ENCODE data around the gene SERPINC1. TPM values are rescaled to one million over a fixed set of nuclear protein-coding genes. Genes with fewer than 3 reads are reported as not detected.
"Not testable (repeated sequence)": the region's sequence is repeated elsewhere in the genome, so short reads cannot be mapped to it uniquely, and the experiment has no call there.

Gene SERPINC1
- total and polyA plus RNA-seq, 10 of the 15 experiments (the other 5 are each of a cell fraction or from before 2014, with no cell fraction given) = 0.11 to 0.44 TPM; not detected in 8

GRCh38 chr1:173862146-173862768, 54.9 kb downstream of the SERPINC1 start:
- ChIA-PET POLR2A (interaction anchor here (0.7 kb wide), 2 partner anchors 12 to 17 kb away, joined by 3 read pairs; no protein-coding TSS in a partner anchor), SMC1A (ENCODE audit: uncharacterized antibody, unreplicated experiment) (interaction anchor here (1.7 to 2.2 kb wide), 2 partner anchors 32 to 1036 kb away, joined by 5 read pairs; no protein-coding TSS in a partner anchor), CTCF (interaction anchor here (2.0 to 3.9 kb wide), 2 partner anchors 37 to 432 kb away, joined by 4 to 15 read pairs; no protein-coding TSS in a partner anchor), RAD21 (ENCODE audit: unreplicated experiment) (interaction anchor here (1.2 kb wide), 1 partner anchor 355 kb away, joined by 3 read pairs; no protein-coding TSS in a partner anchor)
- in situ Hi-C loops (cut with MboI); H4K20me1 ChIP-seq (ENCODE audit: control insufficient read depth, insufficient read depth); H3K27me3 ChIP-seq (replicated peaks in 1 of 2; ENCODE audit: control insufficient read depth in 2 of 2, insufficient read depth in 2 of 2, low read length in 1 of 2); H3K9me3 ChIP-seq (replicated peaks; ENCODE audit: control insufficient read depth, insufficient read depth, low read length); H2AFZ ChIP-seq (ENCODE audit: control insufficient read depth, low read depth, low read length); BruUV-seq (replicated peaks); DNase-seq (ENCODE audit: low read depth, low spot score); H3K4me2 ChIP-seq (ENCODE audit: control insufficient read depth, insufficient read depth); FAIRE-seq; H3K4me1 ChIP-seq (ENCODE audit: control insufficient read depth, insufficient read depth, low read length); H3K9ac ChIP-seq (ENCODE audit: control insufficient read depth, insufficient read depth, low read length); H3K4me3 ChIP-seq: not testable (repeated sequence)
- Histone ChIP-seq H3K79me2 (ENCODE audit: control insufficient read depth, insufficient read depth, low read length) (peaks cover 32% of the 10 kb centered on the region), H3K27ac (ENCODE audit: control insufficient read depth, insufficient read depth) (peak overlapping the region; percentile 25; the same call in 1 of the 2 replicates), H3K36me3 (ENCODE audit: control insufficient read depth in 2 of 2, insufficient read depth in 2 of 2, low read length in 1 of 2) (peaks cover 4 to 36% of the 10 kb centered on the region in 2 experiments)
- WGBS (ENCODE audit: insufficient coverage, insufficient replicate concordance, low lambda C conversion rate, missing lambda C conversion rate) = 16% methylated on average over 13 of the region's 13 CpGs
- intact Hi-C loops (cut with micrococcal nuclease; ENCODE audit: unreplicated experiment) = loop anchor here (10.0 kb wide), 2 partner anchors 143 to 353 kb away; no protein-coding TSS in a partner anchor
- ATAC-seq = peak; percentile 13
- TF ChIP-seq POLR2AphosphoS2 (IDR thresholded peaks at IDR 0.05; ENCODE audit: low read depth, low read length) (peak; percentile 30; the same call in 1 of the 2 replicates), POLR2AphosphoS5 (IDR thresholded peaks at IDR 0.05; ENCODE audit: low read length) (peak; percentile 23; the same call in 1 of the 2 replicates), POLR2A (IDR thresholded peaks at IDR 0.05; ENCODE audit: low read depth, low read length) (peak; percentile 56; the same call in 1 of the 2 replicates), NFIC (IDR thresholded peaks at IDR 0.05; ENCODE audit: low read depth, low read length) (0 out of 2 replicates have a peak, but pooled peaks have one; percentile 10), BCL3 (IDR thresholded peaks at IDR 0.05; ENCODE audit: borderline replicate concordance, insufficient read depth, low read depth, low read length, poor library complexity, severe bottlenecking) (peak; percentile 43), RUNX3 (IDR thresholded peaks at IDR 0.05; ENCODE audit: low read length) (peak; percentile 9)

All from GM12878 (cell line).